GM12872 (cell line): Measurements from ENCODE around the gene PTGFRN.

ENCODE experiments used
- TF ChIP-seq, protein P1 (sequence below): IDR thresholded peaks from 3 replicates; pipeline ENCODE4 v1.5.1; 2011; ENCODE audit warnings: low read depth, mild to moderate bottlenecking, low read length, moderate library complexity; ENCODE audit not compliant: insufficient read depth

Gene PTGFRN

DNA sequence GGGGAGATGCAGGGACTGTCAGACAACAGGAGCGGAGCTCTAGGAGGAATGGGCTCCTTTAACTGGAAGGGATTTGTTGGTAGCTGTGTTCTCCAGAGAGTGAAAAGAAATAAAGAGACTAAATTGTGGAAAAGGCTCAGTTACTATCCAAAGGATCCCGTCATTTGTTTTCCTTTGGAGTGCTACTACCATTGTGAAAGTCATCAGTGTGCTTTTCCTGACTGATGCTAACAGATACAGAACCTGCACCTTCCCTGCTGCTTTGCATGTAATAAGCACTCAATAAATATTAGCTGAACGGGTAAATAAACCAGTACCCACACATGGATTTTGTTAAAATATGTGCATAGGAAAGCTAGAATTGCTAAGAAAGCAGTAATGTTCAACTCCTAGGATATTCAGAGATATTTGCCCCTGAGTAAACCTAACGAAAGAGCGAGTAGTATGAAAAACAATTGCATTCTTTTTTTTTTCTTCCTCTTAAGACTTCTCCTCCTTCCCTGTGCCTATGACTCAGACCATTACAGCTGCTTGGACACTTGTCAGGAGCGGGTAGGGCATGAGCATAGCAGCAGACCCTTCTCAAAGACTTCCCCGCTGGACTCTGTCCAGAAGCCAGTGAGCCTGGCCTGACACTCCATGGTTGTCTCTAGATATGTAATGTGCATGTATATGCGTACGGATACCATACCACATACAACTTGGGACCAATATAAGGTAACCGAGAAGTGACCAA lies 41.7 kb downstream of the PTGFRN start:
- TF ChIP-seq, protein P1, sequence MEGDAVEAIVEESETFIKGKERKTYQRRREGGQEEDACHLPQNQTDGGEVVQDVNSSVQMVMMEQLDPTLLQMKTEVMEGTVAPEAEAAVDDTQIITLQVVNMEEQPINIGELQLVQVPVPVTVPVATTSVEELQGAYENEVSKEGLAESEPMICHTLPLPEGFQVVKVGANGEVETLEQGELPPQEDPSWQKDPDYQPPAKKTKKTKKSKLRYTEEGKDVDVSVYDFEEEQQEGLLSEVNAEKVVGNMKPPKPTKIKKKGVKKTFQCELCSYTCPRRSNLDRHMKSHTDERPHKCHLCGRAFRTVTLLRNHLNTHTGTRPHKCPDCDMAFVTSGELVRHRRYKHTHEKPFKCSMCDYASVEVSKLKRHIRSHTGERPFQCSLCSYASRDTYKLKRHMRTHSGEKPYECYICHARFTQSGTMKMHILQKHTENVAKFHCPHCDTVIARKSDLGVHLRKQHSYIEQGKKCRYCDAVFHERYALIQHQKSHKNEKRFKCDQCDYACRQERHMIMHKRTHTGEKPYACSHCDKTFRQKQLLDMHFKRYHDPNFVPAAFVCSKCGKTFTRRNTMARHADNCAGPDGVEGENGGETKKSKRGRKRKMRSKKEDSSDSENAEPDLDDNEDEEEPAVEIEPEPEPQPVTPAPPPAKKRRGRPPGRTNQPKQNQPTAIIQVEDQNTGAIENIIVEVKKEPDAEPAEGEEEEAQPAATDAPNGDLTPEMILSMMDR, result no peak

DNA sequence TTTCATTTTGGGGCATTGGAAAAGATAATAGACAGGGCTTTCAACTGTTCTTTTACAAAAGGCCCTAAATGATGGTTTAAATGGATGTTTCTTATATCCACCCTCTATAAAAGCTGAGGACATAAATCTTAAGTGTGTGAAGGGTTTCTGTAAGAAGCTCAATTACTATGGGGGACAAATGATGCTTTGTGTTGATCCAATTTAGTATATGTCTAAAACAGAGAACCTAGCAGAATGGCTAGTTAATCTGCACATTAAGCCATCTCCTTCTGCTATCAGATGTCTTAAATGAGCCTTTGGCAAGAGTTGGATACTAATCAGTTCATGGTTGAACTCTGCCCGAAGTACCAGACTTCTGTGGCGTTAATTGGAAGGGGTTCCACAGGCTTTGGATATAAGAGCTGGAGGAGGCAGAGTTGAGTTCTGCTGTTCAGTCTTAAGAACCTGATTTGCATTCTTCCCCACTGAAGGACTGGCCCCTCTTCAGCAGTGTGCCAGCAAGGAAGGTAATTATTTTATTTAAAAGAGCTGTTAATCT lies 43.1 kb downstream of the PTGFRN start:
- TF ChIP-seq, protein P1, result no peak

DNA sequence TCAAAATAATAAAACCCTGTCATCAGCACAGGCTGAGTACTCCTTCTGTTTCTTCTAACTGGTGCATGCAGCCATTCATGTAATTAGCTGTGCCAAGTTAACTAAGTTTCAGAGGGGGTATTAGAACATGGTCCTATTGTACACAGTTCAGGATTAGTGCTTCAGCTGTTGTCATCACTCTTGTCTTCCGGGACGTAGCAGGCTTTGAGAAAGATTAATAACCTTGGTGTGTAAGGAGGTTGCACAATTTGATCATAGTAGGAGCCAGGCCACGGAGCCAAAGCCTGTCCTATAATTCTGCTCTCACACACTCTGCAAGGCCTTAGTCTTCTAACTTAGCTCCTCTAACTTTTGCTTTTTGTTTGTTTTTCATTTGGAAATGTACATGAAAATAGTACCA lies 44.7 kb downstream of the PTGFRN start:
- TF ChIP-seq, protein P1, result no peak

DNA sequence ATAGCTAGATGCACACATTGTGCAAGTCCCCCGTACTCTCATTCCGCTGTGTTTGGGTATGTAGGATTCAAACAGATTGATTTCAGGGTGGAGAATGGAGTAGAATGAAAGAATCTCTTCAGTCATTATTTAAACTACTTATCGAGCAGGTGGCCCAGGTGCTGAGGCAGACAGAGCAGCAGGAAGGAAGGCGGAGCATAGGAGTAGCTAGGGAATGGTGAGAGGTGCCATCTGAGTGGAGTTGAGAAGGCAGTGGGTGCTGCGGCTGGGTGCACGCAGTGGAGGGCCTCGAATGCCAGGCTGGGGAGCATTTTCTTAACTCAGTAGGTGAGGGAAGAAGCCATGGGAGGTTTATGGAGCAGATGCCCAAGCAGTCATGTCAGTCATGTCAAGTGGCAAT lies 46.7 kb downstream of the PTGFRN start:
- TF ChIP-seq, protein P1, result no peak

DNA sequence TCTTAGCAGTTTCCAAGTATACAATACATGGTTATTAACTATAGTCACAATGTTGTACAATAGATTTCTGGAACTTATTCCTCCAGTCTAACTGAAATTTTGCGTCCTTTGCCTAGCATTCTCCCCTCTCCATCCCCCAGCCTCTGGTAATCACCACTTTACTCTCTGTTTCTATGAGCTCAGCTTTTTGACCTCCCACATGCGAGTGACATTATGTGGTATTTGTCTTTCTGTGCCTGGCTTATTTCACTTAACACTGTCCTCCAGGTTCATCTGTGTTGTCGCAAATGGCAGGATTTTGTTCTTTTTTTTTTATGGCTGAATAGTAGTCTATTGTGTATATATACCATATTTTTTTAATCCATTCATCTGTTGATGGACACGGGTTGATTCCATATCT lies 47.9 kb downstream of the PTGFRN start:
- TF ChIP-seq, protein P1, result no peak

DNA sequence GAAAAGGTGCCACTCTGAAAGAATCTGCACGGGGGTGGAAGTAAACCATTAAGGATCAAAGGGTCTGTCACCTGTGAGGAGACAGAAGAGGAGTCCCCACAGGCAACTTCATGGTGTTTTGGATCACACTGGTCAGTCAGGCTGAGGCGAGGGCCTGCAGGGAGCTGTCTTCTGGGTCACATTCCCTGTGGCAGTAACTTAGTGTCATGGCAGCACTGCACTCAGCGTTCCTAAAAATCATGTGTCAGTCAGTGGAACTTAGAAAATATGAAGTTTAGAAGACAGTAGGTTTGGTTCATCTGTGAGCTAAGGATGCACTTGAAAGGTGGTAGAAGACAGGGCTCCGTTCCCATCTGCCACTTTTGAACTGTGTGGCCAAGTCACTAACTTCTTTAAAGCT lies 48.4 kb downstream of the PTGFRN start:
- TF ChIP-seq, protein P1, result no peak

DNA sequence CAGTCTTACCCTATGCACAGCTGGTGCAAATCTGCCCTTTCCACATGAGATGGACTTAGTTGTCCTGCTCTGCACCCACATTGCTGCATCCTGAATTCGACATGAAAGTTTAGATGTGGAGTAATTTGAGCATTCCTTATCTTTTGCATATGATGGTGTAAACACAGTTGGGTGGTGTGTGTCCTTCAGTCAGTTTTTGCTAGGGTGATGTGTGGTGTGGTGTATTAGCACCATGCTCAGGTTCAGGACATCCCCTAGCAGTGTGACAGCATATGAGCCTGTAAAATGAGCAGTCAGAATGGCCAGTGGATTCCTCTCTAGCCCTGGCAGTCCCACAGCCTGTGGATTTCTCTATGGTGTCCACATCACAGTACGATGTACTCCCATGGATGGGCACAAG lies 49.3 kb downstream of the PTGFRN start:
- TF ChIP-seq, protein P1, result no peak
